K562 (cell line): ENCODE data around the gene SPI1. TPM values are rescaled to one million over a fixed set of nuclear protein-coding genes. Genes with fewer than 3 reads are reported as not detected.
A peak's percentile ranks its signal among the peaks of the same experiment; 100 is the strongest.

Source experiments
- EGR1 ChIP-seq: fragments of 450-650 bp; conservative IDR thresholded peaks from 2 replicates; pipeline ENCODE4 v1.6.1; 2017; ENCODE audit warnings: mild to moderate bottlenecking
- FOXJ3 ChIP-seq: sonication (generic); formaldehyde crosslinking; IDR thresholded peaks from 2 replicates; pipeline ENCODE4 v1.4.0; 2020; ENCODE audit warnings: mild to moderate bottlenecking, missing genetic modification reagents
- MAFK ChIP-seq: IDR thresholded peaks from 2 replicates; pipeline ENCODE4 v1.6.1; 2011; ENCODE audit warnings: low read length, improper control_type of control experiment
- POLR2AphosphoS5 ChIP-seq: IDR thresholded peaks from 2 replicates; pipeline ENCODE4 v1.6.1; 2011; ENCODE audit warnings: mild to moderate bottlenecking, low read depth, low read length, moderate library complexity; ENCODE audit not compliant: control insufficient read depth, insufficient read depth
- POLR2B ChIP-seq: fragments of 450-650 bp; IDR thresholded peaks from 2 replicates; pipeline ENCODE4 v1.6.1; 2018; ENCODE audit warnings: low read depth; ENCODE audit not compliant: partially characterized antibody
- POLR2G ChIP-seq: fragments of 200-400 bp; formaldehyde crosslinking; IDR thresholded peaks from 2 replicates; pipeline ENCODE4 v1.6.1; 2017; ENCODE audit warnings: low read depth, mild to moderate bottlenecking, antibody characterized with exemption, low read length, moderate library complexity
- STAT5A ChIP-seq: IDR thresholded peaks from 2 replicates; pipeline ENCODE4 v1.6.1; 2012; ENCODE audit warnings: low read length, inconsistent platforms, borderline replicate concordance
- SUPT5H ChIP-seq: fragments of 450-650 bp; IDR thresholded peaks from 2 replicates; pipeline ENCODE4 v1.6.1; 2016
- TBL1XR1 ChIP-seq, 2 experiments: IDR thresholded peaks; 2 replicates each; pipeline ENCODE4 v1.6.1; 2012; ENCODE audit warnings: improper control_type of control experiment in 2 of 2, low read length in 2 of 2, mild to moderate bottlenecking in 1 of 2
- ZNF384 ChIP-seq: IDR thresholded peaks from 2 replicates; pipeline ENCODE4 v1.6.1; 2012; ENCODE audit warnings: low read depth, low read length, improper control_type of control experiment
- ZNF431 ChIP-seq: sonication (generic); formaldehyde crosslinking; IDR thresholded peaks from 2 replicates; pipeline ENCODE4 v1.8.0; 2022; ENCODE audit warnings: mild to moderate bottlenecking, missing genetic modification reagents
- ZZZ3 ChIP-seq: fragments of 450-650 bp; IDR thresholded peaks from 2 replicates; pipeline ENCODE4 v1.6.1; 2016; ENCODE audit warnings: antibody characterized with exemption, mild to moderate bottlenecking, moderate library complexity
- polyA plus RNA-seq, 8 experiments: library from polyadenylated mRNA; depleted of rRNA in 4 of 8; stranded (reverse) in 5 of 8; unstranded in 3 of 8; fragments of >200 nt; fragmentation: Nextera tagmentation in 2 of 8; fragmentation: Illumina TruSeq in 1 of 8; extraction: Ambion mirVana in 2 of 8; extraction: Trizol in 1 of 8; gene quantifications; 2 replicates each; pipeline versions ENCODE4 v1.2.1 to v1.2.3, GENCODE V29; 2011 to 2014; ENCODE audit warnings: inconsistent platforms in 1 of 8, missing spikeins in 1 of 8
- total RNA-seq, 7 experiments: library from RNA; depleted of rRNA in 6 of 7; stranded (reverse); fragments of >200 nt in 6 of 7; fragmentation: Illumina TruSeq in 2 of 7; extraction: Trizol in 2 of 7; gene quantifications; 2 replicates each; pipeline versions ENCODE4 v1.2.1 to v1.2.3, GENCODE V29; 2011 to 2021; ENCODE audit warnings: low replicate concordance in 1 of 7
- TF ChIP-seq, protein P1 (sequence below), 2 experiments: fragments of 450-650 bp; IDR thresholded peaks; 2 replicates each; pipeline ENCODE4 v1.6.1; 2018; ENCODE audit warnings: mild to moderate bottlenecking in 2 of 2, low read depth in 1 of 2; ENCODE audit not compliant: partially characterized antibody in 2 of 2
- TF ChIP-seq, protein P2 (sequence below): sonication (generic); formaldehyde crosslinking; IDR thresholded peaks from 2 replicates; pipeline ENCODE4 v1.9.0; 2022; ENCODE audit warnings: mild to moderate bottlenecking, missing genetic modification reagents
- TF ChIP-seq, protein P3 (sequence below), 3 experiments: IDR thresholded peaks in 2 of 3; conservative IDR thresholded peaks in 1 of 3; 2 replicates each; pipeline ENCODE4 v1.5.1; 2011 to 2012; ENCODE audit warnings: low read length in 3 of 3, mild to moderate bottlenecking in 3 of 3, control low read depth in 2 of 3, improper control_type of control experiment in 1 of 3, inconsistent platforms in 1 of 3, low read depth in 1 of 3, mixed read lengths in 1 of 3, moderate library complexity in 1 of 3; ENCODE audit not compliant: insufficient read depth in 2 of 3

SPI1 gene
- total and polyA plus RNA-seq, 9 of the 15 experiments (the other 6 are each of a cell fraction or from before 2014, with no cell fraction given), result 0.10 to 33.7 (median 10.3) TPM

DNA sequence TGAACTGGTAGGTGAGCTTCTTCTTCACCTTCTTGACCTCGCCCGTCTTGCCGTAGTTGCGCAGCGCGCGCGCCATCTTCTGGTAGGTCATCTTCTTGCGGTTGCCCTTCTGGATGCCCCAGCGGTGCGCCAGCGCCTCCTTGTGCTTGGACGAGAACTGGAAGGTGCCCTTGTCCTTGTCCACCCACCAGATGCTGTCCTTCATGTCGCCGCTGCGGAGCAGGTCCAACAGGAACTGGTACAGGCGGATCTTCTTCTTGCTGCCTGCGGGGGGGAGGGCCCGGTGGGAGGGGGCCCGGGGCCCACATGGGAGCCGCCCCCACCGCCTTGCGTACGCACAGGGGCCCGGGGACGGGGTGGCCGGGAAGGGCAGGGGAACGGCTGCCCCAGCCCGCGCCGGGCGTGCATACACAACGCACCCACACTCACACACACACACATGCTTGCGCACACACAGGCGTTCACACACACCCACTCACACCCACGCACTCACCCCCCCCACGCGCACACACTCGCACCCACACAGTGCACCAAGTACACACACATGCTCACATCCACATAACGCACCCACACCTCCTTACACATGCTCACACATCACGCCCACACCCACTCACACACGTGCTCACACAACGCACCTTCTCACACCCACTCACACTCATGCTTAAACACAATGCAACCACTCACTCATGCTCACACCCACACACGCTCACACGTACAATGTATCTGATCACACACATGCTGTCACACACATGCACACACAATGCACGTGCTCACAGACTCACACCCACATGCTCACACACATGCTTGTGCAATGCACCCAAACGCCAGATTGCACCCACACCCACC, 22.8 kb downstream of the SPI1 start (continued):
- TF ChIP-seq, protein P1, sequence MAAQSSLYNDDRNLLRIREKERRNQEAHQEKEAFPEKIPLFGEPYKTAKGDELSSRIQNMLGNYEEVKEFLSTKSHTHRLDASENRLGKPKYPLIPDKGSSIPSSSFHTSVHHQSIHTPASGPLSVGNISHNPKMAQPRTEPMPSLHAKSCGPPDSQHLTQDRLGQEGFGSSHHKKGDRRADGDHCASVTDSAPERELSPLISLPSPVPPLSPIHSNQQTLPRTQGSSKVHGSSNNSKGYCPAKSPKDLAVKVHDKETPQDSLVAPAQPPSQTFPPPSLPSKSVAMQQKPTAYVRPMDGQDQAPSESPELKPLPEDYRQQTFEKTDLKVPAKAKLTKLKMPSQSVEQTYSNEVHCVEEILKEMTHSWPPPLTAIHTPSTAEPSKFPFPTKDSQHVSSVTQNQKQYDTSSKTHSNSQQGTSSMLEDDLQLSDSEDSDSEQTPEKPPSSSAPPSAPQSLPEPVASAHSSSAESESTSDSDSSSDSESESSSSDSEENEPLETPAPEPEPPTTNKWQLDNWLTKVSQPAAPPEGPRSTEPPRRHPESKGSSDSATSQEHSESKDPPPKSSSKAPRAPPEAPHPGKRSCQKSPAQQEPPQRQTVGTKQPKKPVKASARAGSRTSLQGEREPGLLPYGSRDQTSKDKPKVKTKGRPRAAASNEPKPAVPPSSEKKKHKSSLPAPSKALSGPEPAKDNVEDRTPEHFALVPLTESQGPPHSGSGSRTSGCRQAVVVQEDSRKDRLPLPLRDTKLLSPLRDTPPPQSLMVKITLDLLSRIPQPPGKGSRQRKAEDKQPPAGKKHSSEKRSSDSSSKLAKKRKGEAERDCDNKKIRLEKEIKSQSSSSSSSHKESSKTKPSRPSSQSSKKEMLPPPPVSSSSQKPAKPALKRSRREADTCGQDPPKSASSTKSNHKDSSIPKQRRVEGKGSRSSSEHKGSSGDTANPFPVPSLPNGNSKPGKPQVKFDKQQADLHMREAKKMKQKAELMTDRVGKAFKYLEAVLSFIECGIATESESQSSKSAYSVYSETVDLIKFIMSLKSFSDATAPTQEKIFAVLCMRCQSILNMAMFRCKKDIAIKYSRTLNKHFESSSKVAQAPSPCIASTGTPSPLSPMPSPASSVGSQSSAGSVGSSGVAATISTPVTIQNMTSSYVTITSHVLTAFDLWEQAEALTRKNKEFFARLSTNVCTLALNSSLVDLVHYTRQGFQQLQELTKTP (IDR thresholded peaks at IDR 0.05; ENCODE audit: low read depth in 1 of 2, partially characterized antibody in 2 of 2), result no peak
- TF ChIP-seq POLR2B (peak; percentile 25), POLR2G (peak; percentile 50; the same call in 1 of the 2 replicates), POLR2AphosphoS5 (peak; percentile 28; the same call in 1 of the 2 replicates), EGR1 (peak; percentile 97), ZNF431 (CRISPR knock-in tag) (0 out of 2 replicates have a peak, but pooled peaks have one; percentile 20), MAFK (0 out of 2 replicates have a peak, but pooled peaks have one; percentile 11), ZNF384 (0 out of 2 replicates have a peak, but pooled peaks have one; percentile 42), STAT5A (peak; percentile 59), TBL1XR1 (IDR thresholded peaks at IDR 0.05; ENCODE audit: low read length in 2 of 2) (0 out of 4 replicates have a peak, but pooled peaks of 1 of the 2 experiments have one; percentile 11), SUPT5H (0 out of 2 replicates have a peak, but pooled peaks have one; percentile 40), FOXJ3 (no peak), ZZZ3 (no peak)
- TF ChIP-seq, protein P2, sequence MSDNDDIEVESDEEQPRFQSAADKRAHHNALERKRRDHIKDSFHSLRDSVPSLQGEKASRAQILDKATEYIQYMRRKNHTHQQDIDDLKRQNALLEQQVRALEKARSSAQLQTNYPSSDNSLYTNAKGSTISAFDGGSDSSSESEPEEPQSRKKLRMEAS, result peak; percentile 50; the same call in 1 of the 2 replicates
- TF ChIP-seq, protein P3, sequence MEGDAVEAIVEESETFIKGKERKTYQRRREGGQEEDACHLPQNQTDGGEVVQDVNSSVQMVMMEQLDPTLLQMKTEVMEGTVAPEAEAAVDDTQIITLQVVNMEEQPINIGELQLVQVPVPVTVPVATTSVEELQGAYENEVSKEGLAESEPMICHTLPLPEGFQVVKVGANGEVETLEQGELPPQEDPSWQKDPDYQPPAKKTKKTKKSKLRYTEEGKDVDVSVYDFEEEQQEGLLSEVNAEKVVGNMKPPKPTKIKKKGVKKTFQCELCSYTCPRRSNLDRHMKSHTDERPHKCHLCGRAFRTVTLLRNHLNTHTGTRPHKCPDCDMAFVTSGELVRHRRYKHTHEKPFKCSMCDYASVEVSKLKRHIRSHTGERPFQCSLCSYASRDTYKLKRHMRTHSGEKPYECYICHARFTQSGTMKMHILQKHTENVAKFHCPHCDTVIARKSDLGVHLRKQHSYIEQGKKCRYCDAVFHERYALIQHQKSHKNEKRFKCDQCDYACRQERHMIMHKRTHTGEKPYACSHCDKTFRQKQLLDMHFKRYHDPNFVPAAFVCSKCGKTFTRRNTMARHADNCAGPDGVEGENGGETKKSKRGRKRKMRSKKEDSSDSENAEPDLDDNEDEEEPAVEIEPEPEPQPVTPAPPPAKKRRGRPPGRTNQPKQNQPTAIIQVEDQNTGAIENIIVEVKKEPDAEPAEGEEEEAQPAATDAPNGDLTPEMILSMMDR (IDR thresholded peaks at IDR 0.05 in 2 of 3, conservative IDR thresholded peaks at IDR 0.05 in 1 of 3; ENCODE audit: insufficient read depth in 2 of 3, low read depth in 1 of 3, low read length in 3 of 3), result peak; percentile 99 to 100 (median 100)
